ENCODE measurements around the gene ADCYAP1R1. TPM values are rescaled to one million over a fixed set of nuclear protein-coding genes. Genes with fewer than 3 reads are reported as not detected.

ADCYAP1R1 gene
- polyA plus RNA-seq, 1 donor, result 4.4 TPM

DNA sequence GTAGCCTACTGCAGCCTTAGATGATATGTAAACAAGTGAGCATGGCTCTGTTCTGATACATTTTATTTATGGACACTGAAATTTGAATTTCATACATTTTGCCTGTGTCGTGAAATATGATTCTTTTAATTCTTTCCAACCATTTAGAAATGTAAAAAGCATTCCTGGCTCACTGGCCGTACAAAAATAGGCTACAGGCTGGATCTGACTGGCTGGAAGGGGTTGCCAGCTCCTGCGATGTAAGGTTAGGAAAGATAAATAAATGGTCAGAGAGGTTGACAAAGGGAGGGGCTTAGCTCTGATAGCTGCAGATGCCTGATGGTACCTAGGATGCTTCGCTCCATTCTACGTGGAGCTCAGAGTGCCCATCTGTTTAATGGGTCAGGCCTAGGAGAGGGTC, 3.4 kb downstream of the ADCYAP1R1 start:
- Histone ChIP-seq H3K27me3 (ENCODE audit: control insufficient read depth, insufficient read depth, low read length) (peaks cover 58% of the 10 kb centered on the region), H3K4me1 (ENCODE audit: control insufficient read depth, insufficient read depth, low read length) (no peaks in the 10 kb centered on the region), H3K36me3 (ENCODE audit: control insufficient read depth, insufficient read depth, low read length) (no peaks in the 10 kb centered on the region), H3K4me3 (ENCODE audit: low read length) (no peak overlapping the region), H3K9me3 (ENCODE audit: control insufficient read depth, low read depth, low read length) (no peaks in the 10 kb centered on the region), H3K27ac (ENCODE audit: low read length) (no peak overlapping the region)
- no peak for DNase-seq
- 80% methylated on average over 1 of the region's 5 CpGs for WGBS (ENCODE audit: insufficient coverage, low lambda C conversion rate)

GRCh38 chr7:31056775-31057346, 4.8 kb downstream of the ADCYAP1R1 start:
- H3K36me3 ChIP-seq (ENCODE audit: control insufficient read depth, insufficient read depth, low read length), result no peaks in the 10 kb centered on the region
- WGBS (ENCODE audit: insufficient coverage, low lambda C conversion rate), result no CpG with 5 or more reads among the region's 10 CpGs
- H3K9me3 ChIP-seq (ENCODE audit: control insufficient read depth, low read depth, low read length), result no peaks in the 10 kb centered on the region
- no peak overlapping the region for H3K4me3 ChIP-seq (ENCODE audit: low read length)
- DNase-seq, result no peak
- no peaks in the 10 kb centered on the region for H3K4me1 ChIP-seq (ENCODE audit: control insufficient read depth, insufficient read depth, low read length)
- H3K27ac ChIP-seq (ENCODE audit: low read length), result no peak overlapping the region
- H3K27me3 ChIP-seq (ENCODE audit: control insufficient read depth, insufficient read depth, low read length), result peaks cover 44% of the 10 kb centered on the region

DNA sequence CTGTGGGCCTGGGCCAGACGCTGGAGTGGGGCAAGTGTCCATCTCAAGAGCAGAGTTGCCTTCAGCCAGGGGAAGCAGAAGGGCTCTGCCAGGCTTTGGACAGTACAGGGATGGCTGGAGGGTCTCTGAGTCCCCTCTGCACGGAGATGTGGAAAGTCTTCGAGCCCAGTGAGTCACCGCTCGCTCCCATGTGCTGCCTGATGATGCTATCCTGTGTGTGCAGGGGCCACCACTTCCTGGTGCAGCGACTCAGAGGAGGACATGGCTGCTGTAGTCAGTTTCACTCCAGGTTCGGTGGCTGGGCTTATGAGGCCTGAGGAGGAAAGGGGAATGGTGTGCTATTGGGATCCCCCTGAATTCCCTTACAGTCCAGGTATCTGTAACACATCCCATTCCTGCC, 6.0 kb downstream of the ADCYAP1R1 start:
- H3K9me3 ChIP-seq (ENCODE audit: control insufficient read depth, low read depth, low read length), result no peaks in the 10 kb centered on the region
- WGBS (ENCODE audit: insufficient coverage, low lambda C conversion rate), result no CpG with 5 or more reads among the region's 7 CpGs
- no peak overlapping the region for H3K4me3 ChIP-seq (ENCODE audit: low read length)
- H3K4me1 ChIP-seq (ENCODE audit: control insufficient read depth, insufficient read depth, low read length), result no peaks in the 10 kb centered on the region
- DNase-seq, result no peak
- H3K27me3 ChIP-seq (ENCODE audit: control insufficient read depth, insufficient read depth, low read length), result peaks cover 38% of the 10 kb centered on the region
- no peaks in the 10 kb centered on the region for H3K36me3 ChIP-seq (ENCODE audit: control insufficient read depth, insufficient read depth, low read length)
- no peak overlapping the region for H3K27ac ChIP-seq (ENCODE audit: low read length)

- Histone ChIP-seq H3K9me3 (ENCODE audit: control insufficient read depth, low read depth, low read length) (no peaks in the 10 kb centered on the region), H3K27me3 (ENCODE audit: control insufficient read depth, insufficient read depth, low read length) (peaks cover 34% of the 10 kb centered on the region), H3K4me3 (ENCODE audit: low read length) (no peak overlapping the region), H3K27ac (ENCODE audit: low read length) (no peak overlapping the region), H3K4me1 (ENCODE audit: control insufficient read depth, insufficient read depth, low read length) (no peaks in the 10 kb centered on the region), H3K36me3 (ENCODE audit: control insufficient read depth, insufficient read depth, low read length) (no peaks in the 10 kb centered on the region)
- WGBS (ENCODE audit: insufficient coverage, low lambda C conversion rate), result no CpG with 5 or more reads among the region's 3 CpGs
- DNase-seq, result no peak
Observed at GRCh38 chr7:31058688-31059087, 6.6 kb downstream of the ADCYAP1R1 start.

DNA sequence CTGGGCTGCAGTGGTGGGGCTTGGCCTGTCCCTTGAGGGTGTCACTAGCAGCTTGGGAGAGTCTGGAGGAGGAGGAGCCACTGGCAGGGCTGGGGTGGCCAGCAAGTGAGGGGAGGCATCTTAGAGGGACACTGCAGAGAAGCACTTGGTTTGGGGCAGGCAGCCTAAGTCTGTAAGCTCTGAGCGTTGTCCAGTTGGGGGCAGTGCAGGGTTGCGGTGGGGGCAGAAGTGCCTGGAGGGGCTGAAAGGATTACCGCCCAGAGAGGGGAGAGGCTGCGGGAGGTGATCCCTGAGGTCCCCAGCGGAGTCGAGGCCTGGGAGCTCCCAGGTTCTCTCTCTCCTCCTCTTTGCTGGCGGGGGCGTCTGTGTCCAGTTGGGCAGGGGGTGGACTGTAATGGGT, 7.4 kb downstream of the ADCYAP1R1 start:
- no peak for DNase-seq
- no peak overlapping the region for H3K27ac ChIP-seq (ENCODE audit: low read length)
- H3K36me3 ChIP-seq (ENCODE audit: control insufficient read depth, insufficient read depth, low read length), result no peaks in the 10 kb centered on the region
- no peaks in the 10 kb centered on the region for H3K9me3 ChIP-seq (ENCODE audit: control insufficient read depth, low read depth, low read length)
- no peak overlapping the region for H3K4me3 ChIP-seq (ENCODE audit: low read length)
- peaks cover 26% of the 10 kb centered on the region for H3K27me3 ChIP-seq (ENCODE audit: control insufficient read depth, insufficient read depth, low read length)
- no CpG with 5 or more reads among the region's 8 CpGs for WGBS (ENCODE audit: insufficient coverage, low lambda C conversion rate)
- H3K4me1 ChIP-seq (ENCODE audit: control insufficient read depth, insufficient read depth, low read length), result no peaks in the 10 kb centered on the region

DNA sequence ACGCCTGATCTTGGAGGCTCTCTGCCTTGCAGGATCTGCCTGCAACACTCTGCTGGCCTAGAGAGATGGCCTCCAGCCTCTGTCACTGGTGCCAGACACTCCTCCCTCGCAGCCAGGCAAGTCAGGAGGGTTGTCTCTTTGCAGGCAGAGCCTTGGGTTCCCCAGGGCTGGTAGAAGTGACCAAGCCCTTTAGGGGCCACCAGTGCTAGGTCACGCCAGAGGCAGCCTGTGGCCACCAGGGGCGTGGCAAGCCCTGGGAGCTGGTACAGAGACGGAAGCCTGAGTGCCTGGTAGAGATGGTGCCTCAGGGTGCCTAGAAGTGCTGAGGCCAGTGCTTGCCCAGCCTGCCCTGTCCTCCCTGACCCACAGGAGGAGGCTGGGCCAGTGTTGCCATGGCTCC, 9.1 kb downstream of the ADCYAP1R1 start:
- no peak overlapping the region for H3K4me3 ChIP-seq (ENCODE audit: low read length)
- H3K36me3 ChIP-seq (ENCODE audit: control insufficient read depth, insufficient read depth, low read length), result no peaks in the 10 kb centered on the region
- WGBS (ENCODE audit: insufficient coverage, low lambda C conversion rate), result no CpG with 5 or more reads among the region's 5 CpGs
- no peak for DNase-seq
- peaks cover 20% of the 10 kb centered on the region for H3K27me3 ChIP-seq (ENCODE audit: control insufficient read depth, insufficient read depth, low read length)
- H3K9me3 ChIP-seq (ENCODE audit: control insufficient read depth, low read depth, low read length), result no peaks in the 10 kb centered on the region
- H3K27ac ChIP-seq (ENCODE audit: low read length), result no peak overlapping the region
- no peaks in the 10 kb centered on the region for H3K4me1 ChIP-seq (ENCODE audit: control insufficient read depth, insufficient read depth, low read length)

- Histone ChIP-seq H3K27me3 (ENCODE audit: control insufficient read depth, insufficient read depth, low read length) (peaks cover 17% of the 10 kb centered on the region), H3K4me1 (ENCODE audit: control insufficient read depth, insufficient read depth, low read length) (no peaks in the 10 kb centered on the region), H3K27ac (ENCODE audit: low read length) (no peak overlapping the region), H3K4me3 (ENCODE audit: low read length) (no peak overlapping the region), H3K36me3 (ENCODE audit: control insufficient read depth, insufficient read depth, low read length) (no peaks in the 10 kb centered on the region), H3K9me3 (ENCODE audit: control insufficient read depth, low read depth, low read length) (no peaks in the 10 kb centered on the region)
- DNase-seq, result no peak
- no CpG with 5 or more reads among the region's 8 CpGs for WGBS (ENCODE audit: insufficient coverage, low lambda C conversion rate)
Observed at GRCh38 chr7:31062746-31063435, 10.8 kb downstream of the ADCYAP1R1 start.

DNA sequence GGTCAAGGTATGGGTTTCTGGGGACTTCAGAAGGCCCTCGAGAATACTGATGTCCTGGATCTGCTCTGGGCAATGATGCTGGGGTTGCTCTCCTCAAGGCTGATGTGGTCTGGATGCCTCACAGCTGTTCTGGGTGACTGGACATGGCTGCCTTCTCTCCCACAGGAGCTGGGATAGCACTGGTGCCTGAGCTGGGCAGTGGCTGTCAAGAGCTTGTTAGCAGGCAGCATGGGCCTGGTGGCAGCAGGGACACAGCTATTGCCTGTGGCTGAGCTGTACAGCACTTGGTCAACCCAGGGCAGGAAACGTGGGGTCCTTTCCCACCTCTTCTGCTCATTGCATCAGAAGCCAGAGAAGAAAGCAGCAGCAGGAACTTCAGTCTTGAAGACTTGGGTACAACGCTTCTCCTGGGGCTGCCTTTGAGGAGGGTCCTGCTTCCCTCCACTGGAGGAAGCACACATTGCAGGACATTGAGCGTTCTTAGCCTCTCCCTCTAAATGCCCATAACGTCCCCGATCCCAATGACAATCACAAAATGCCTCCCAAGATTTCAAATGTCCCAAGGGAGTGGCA, 13.0 kb downstream of the ADCYAP1R1 start:
- no peak overlapping the region for H3K4me3 ChIP-seq (ENCODE audit: low read length)
- no peaks in the 10 kb centered on the region for H3K36me3 ChIP-seq (ENCODE audit: control insufficient read depth, insufficient read depth, low read length)
- H3K4me1 ChIP-seq (ENCODE audit: control insufficient read depth, insufficient read depth, low read length), result no peaks in the 10 kb centered on the region
- DNase-seq, result no peak
- H3K27ac ChIP-seq (ENCODE audit: low read length), result no peak overlapping the region
- H3K27me3 ChIP-seq (ENCODE audit: control insufficient read depth, insufficient read depth, low read length), result peaks cover 4% of the 10 kb centered on the region
- no peaks in the 10 kb centered on the region for H3K9me3 ChIP-seq (ENCODE audit: control insufficient read depth, low read depth, low read length)
- 100% methylated on average over 2 of the region's 6 CpGs for WGBS (ENCODE audit: insufficient coverage, low lambda C conversion rate)

GRCh38 chr7:31065840-31066239, 13.7 kb downstream of the ADCYAP1R1 start:
- no peak for DNase-seq
- WGBS (ENCODE audit: insufficient coverage, low lambda C conversion rate), result no CpG with 5 or more reads among the region's 7 CpGs
- Histone ChIP-seq H3K9me3 (ENCODE audit: control insufficient read depth, low read depth, low read length) (no peaks in the 10 kb centered on the region), H3K27me3 (ENCODE audit: control insufficient read depth, insufficient read depth, low read length) (peaks cover 4% of the 10 kb centered on the region), H3K4me3 (ENCODE audit: low read length) (no peak overlapping the region), H3K36me3 (ENCODE audit: control insufficient read depth, insufficient read depth, low read length) (no peaks in the 10 kb centered on the region), H3K4me1 (ENCODE audit: control insufficient read depth, insufficient read depth, low read length) (no peaks in the 10 kb centered on the region), H3K27ac (ENCODE audit: low read length) (no peak overlapping the region)

- WGBS (ENCODE audit: insufficient coverage, low lambda C conversion rate), result no CpG with 5 or more reads among the region's 4 CpGs
Observed at GRCh38 chr7:31066516-31067130, 14.5 kb downstream of the ADCYAP1R1 start.

More at GRCh38 chr7:31066516-31067130, 14.5 kb downstream of the ADCYAP1R1 start:
- Histone ChIP-seq H3K4me3 (ENCODE audit: low read length) (no peak overlapping the region), H3K4me1 (ENCODE audit: control insufficient read depth, insufficient read depth, low read length) (no peaks in the 10 kb centered on the region), H3K27ac (ENCODE audit: low read length) (no peak overlapping the region), H3K27me3 (ENCODE audit: control insufficient read depth, insufficient read depth, low read length) (peaks cover 4% of the 10 kb centered on the region), H3K9me3 (ENCODE audit: control insufficient read depth, low read depth, low read length) (no peaks in the 10 kb centered on the region), H3K36me3 (ENCODE audit: control insufficient read depth, insufficient read depth, low read length) (no peaks in the 10 kb centered on the region)
- no peak for DNase-seq
